Measurements from ENCODE around the gene CFDP1. TPM values are rescaled to one million over a fixed set of nuclear protein-coding genes. Genes with fewer than 3 reads are reported as not detected.

Gene CFDP1
- total and polyA plus RNA-seq, 4 donors = 55.4 to 164 (median 132) TPM

- WGBS (ENCODE audit: insufficient coverage) = 5% methylated on average over 60 of the region's 62 CpGs
- peak overlapping the region; percentile 91 for H3K4me3 ChIP-seq (ENCODE audit: low read depth, low read length)
- peaks cover 68% of the 10 kb centered on the region for H3K4me1 ChIP-seq (ENCODE audit: control insufficient read depth, insufficient read depth, low read length)
- H3K27ac ChIP-seq (ENCODE audit: low read depth, low read length) = peak overlapping the region; percentile 87
- H3K9me3 ChIP-seq (ENCODE audit: control insufficient read depth, insufficient read depth, low read length) = no peaks in the 10 kb centered on the region
- peaks cover 34% of the 10 kb centered on the region for H3K36me3 ChIP-seq (ENCODE audit: control insufficient read depth, insufficient read depth, low read length)
- DNase-seq (ENCODE audit: low read depth in 4 of 6, low spot score in 6 of 6) = peak in 3 of 6 donors; percentile 69 to 90 (median 89)
- no peaks in the 10 kb centered on the region for H3K27me3 ChIP-seq (ENCODE audit: control insufficient read depth, insufficient read depth, low read length)
Measured at GRCh38 chr16:75265911-75266701, 167.2 kb downstream of the CFDP1 start.

GRCh38 chr16:75264999-75265910, 168.0 kb downstream of the CFDP1 start:
- peak in 1 of 6 donors; percentile 56 for DNase-seq (ENCODE audit: low read depth in 4 of 6, low spot score in 6 of 6)
- no peaks in the 10 kb centered on the region for H3K9me3 ChIP-seq (ENCODE audit: control insufficient read depth, insufficient read depth, low read length)
- H3K36me3 ChIP-seq (ENCODE audit: control insufficient read depth, insufficient read depth, low read length) = peaks cover 34% of the 10 kb centered on the region
- under 1% methylated on average over 74 of the region's 74 CpGs for WGBS (ENCODE audit: insufficient coverage)
- H3K4me1 ChIP-seq (ENCODE audit: control insufficient read depth, insufficient read depth, low read length) = peaks cover 70% of the 10 kb centered on the region
- H3K4me3 ChIP-seq (ENCODE audit: low read depth, low read length) = peak overlapping the region; percentile 91
- H3K27ac ChIP-seq (ENCODE audit: low read depth, low read length) = peak overlapping the region; percentile 91
- no peaks in the 10 kb centered on the region for H3K27me3 ChIP-seq (ENCODE audit: control insufficient read depth, insufficient read depth, low read length)

- Histone ChIP-seq H3K27me3 (ENCODE audit: control insufficient read depth, insufficient read depth, low read length) (no peaks in the 10 kb centered on the region), H3K9me3 (ENCODE audit: control insufficient read depth, insufficient read depth, low read length) (no peaks in the 10 kb centered on the region), H3K4me3 (ENCODE audit: low read depth, low read length) (peak overlapping the region; percentile 91), H3K36me3 (ENCODE audit: control insufficient read depth, insufficient read depth, low read length) (peaks cover 34% of the 10 kb centered on the region), H3K27ac (ENCODE audit: low read depth, low read length) (peak overlapping the region; percentile 91), H3K4me1 (ENCODE audit: control insufficient read depth, insufficient read depth, low read length) (peaks cover 70% of the 10 kb centered on the region)
- 7% methylated on average over 14 of the region's 14 CpGs for WGBS (ENCODE audit: insufficient coverage)
- peak in 2 of 6 donors; percentile 80 to 81 for DNase-seq (ENCODE audit: low read depth in 4 of 6, low spot score in 6 of 6)
Measured at GRCh38 chr16:75264457-75264998, 168.8 kb downstream of the CFDP1 start.

- no peaks in the 10 kb centered on the region for H3K27me3 ChIP-seq (ENCODE audit: control insufficient read depth, insufficient read depth, low read length)
- no peaks in the 10 kb centered on the region for H3K9me3 ChIP-seq (ENCODE audit: control insufficient read depth, insufficient read depth, low read length)
- peaks cover 72% of the 10 kb centered on the region for H3K4me1 ChIP-seq (ENCODE audit: control insufficient read depth, insufficient read depth, low read length)
- H3K36me3 ChIP-seq (ENCODE audit: control insufficient read depth, insufficient read depth, low read length) = peaks cover 34% of the 10 kb centered on the region
- 30% methylated on average over 7 of the region's 8 CpGs for WGBS (ENCODE audit: insufficient coverage)
- H3K4me3 ChIP-seq (ENCODE audit: low read depth, low read length) = peak overlapping the region; percentile 91
- peak overlapping the region; percentile 91 for H3K27ac ChIP-seq (ENCODE audit: low read depth, low read length)
- DNase-seq (ENCODE audit: low read depth in 4 of 6, low spot score in 6 of 6) = peak in 1 of 6 donors; percentile 47
Measured at GRCh38 chr16:75263963-75264445, 169.3 kb downstream of the CFDP1 start.

GRCh38 chr16:75263291-75263962, 169.9 kb downstream of the CFDP1 start:
- Histone ChIP-seq H3K27ac (ENCODE audit: low read depth, low read length) (peak overlapping the region; percentile 91), H3K4me3 (ENCODE audit: low read depth, low read length) (peak overlapping the region; percentile 91), H3K27me3 (ENCODE audit: control insufficient read depth, insufficient read depth, low read length) (no peaks in the 10 kb centered on the region), H3K4me1 (ENCODE audit: control insufficient read depth, insufficient read depth, low read length) (peaks cover 78% of the 10 kb centered on the region), H3K36me3 (ENCODE audit: control insufficient read depth, insufficient read depth, low read length) (peaks cover 38% of the 10 kb centered on the region), H3K9me3 (ENCODE audit: control insufficient read depth, insufficient read depth, low read length) (no peaks in the 10 kb centered on the region)
- WGBS (ENCODE audit: insufficient coverage) = 61% methylated on average over 13 of the region's 14 CpGs
- DNase-seq (ENCODE audit: low read depth in 4 of 6, low spot score in 6 of 6) = peak in 1 of 6 donors; percentile 15

- Histone ChIP-seq H3K27me3 (ENCODE audit: control insufficient read depth, insufficient read depth, low read length) (no peaks in the 10 kb centered on the region), H3K9me3 (ENCODE audit: control insufficient read depth, insufficient read depth, low read length) (no peaks in the 10 kb centered on the region), H3K36me3 (ENCODE audit: control insufficient read depth, insufficient read depth, low read length) (peaks cover 41% of the 10 kb centered on the region), H3K4me1 (ENCODE audit: control insufficient read depth, insufficient read depth, low read length) (peaks cover 78% of the 10 kb centered on the region), H3K27ac (ENCODE audit: low read depth, low read length) (no peak overlapping the region), H3K4me3 (ENCODE audit: low read depth, low read length) (no peak overlapping the region)
- no peak for DNase-seq (ENCODE audit: low read depth in 4 of 6, low spot score in 6 of 6)
- WGBS (ENCODE audit: insufficient coverage) = 71% methylated on average over 4 of the region's 5 CpGs
Measured at GRCh38 chr16:75262800-75263127, 170.5 kb downstream of the CFDP1 start.

- Histone ChIP-seq H3K27ac (ENCODE audit: low read depth, low read length) (no peak overlapping the region), H3K4me3 (ENCODE audit: low read depth, low read length) (no peak overlapping the region), H3K9me3 (ENCODE audit: control insufficient read depth, insufficient read depth, low read length) (no peaks in the 10 kb centered on the region), H3K27me3 (ENCODE audit: control insufficient read depth, insufficient read depth, low read length) (no peaks in the 10 kb centered on the region), H3K36me3 (ENCODE audit: control insufficient read depth, insufficient read depth, low read length) (peaks cover 41% of the 10 kb centered on the region), H3K4me1 (ENCODE audit: control insufficient read depth, insufficient read depth, low read length) (peaks cover 78% of the 10 kb centered on the region)
- WGBS (ENCODE audit: insufficient coverage) = 75% methylated on average over 8 of the region's 14 CpGs
- peak in 1 of 6 donors; percentile 22 for DNase-seq (ENCODE audit: low read depth in 4 of 6, low spot score in 6 of 6)
Measured at GRCh38 chr16:75262104-75262799, 171.1 kb downstream of the CFDP1 start.

- WGBS (ENCODE audit: insufficient coverage) = 95% methylated on average over 3 of the region's 3 CpGs
- no peaks in the 10 kb centered on the region for H3K27me3 ChIP-seq (ENCODE audit: control insufficient read depth, insufficient read depth, low read length)
- H3K4me3 ChIP-seq (ENCODE audit: low read depth, low read length) = no peak overlapping the region
- DNase-seq (ENCODE audit: low read depth in 4 of 6, low spot score in 6 of 6) = no peak
- H3K27ac ChIP-seq (ENCODE audit: low read depth, low read length) = no peak overlapping the region
- peaks cover 45% of the 10 kb centered on the region for H3K36me3 ChIP-seq (ENCODE audit: control insufficient read depth, insufficient read depth, low read length)
- peaks cover 78% of the 10 kb centered on the region for H3K4me1 ChIP-seq (ENCODE audit: control insufficient read depth, insufficient read depth, low read length)
- no peaks in the 10 kb centered on the region for H3K9me3 ChIP-seq (ENCODE audit: control insufficient read depth, insufficient read depth, low read length)
Measured at GRCh38 chr16:75261590-75262078, 171.7 kb downstream of the CFDP1 start.
